Liver (tissue), 9 donors: ENCODE measurements around the gene MTARC2. TPM values are rescaled to one million over a fixed set of nuclear protein-coding genes. Genes with fewer than 3 reads are reported as not detected.

Source experiments
- DNase-seq: peaks from one replicate; pipeline ENCODE4 v3.0.0-alpha.2; 2017; ENCODE audit warnings: low spot score
- H3K27ac ChIP-seq, 2 donors: one replicate each; pipeline ENCODE4 v1.7.0; 2013; ENCODE audit warnings: inconsistent platforms in 2 of 2, low read length in 2 of 2, control low read depth in 1 of 2, low read depth in 1 of 2, mild to moderate bottlenecking in 1 of 2
- H3K27me3 ChIP-seq, 4 donors: one replicate each; pipeline versions ENCODE4 v1.6.1 to v1.7.0; 2013; ENCODE audit warnings: low read length in 3 of 4, inconsistent platforms in 1 of 4, mild to moderate bottlenecking in 1 of 4, moderate library complexity in 1 of 4; ENCODE audit not compliant: control insufficient read depth in 4 of 4, insufficient read depth in 4 of 4
- H3K36me3 ChIP-seq, 4 donors: one replicate each; pipeline versions ENCODE4 v1.6.1 to v1.7.0; 2013; ENCODE audit warnings: low read length in 3 of 4, mild to moderate bottlenecking in 3 of 4, low read depth in 1 of 4, moderate library complexity in 1 of 4; ENCODE audit not compliant: control insufficient read depth in 4 of 4, insufficient read depth in 3 of 4
- H3K4me1 ChIP-seq, 4 donors: one replicate each; pipeline versions ENCODE4 v1.6.1 to v1.7.0; 2013; ENCODE audit warnings: low read length in 3 of 4, mild to moderate bottlenecking in 3 of 4, moderate library complexity in 1 of 4; ENCODE audit not compliant: control insufficient read depth in 4 of 4, insufficient read depth in 4 of 4
- H3K4me3 ChIP-seq, 3 donors: one replicate each; pipeline versions ENCODE4 v1.6.1 to v1.7.0; 2013; ENCODE audit warnings: low read length in 3 of 3, control low read depth in 1 of 3, low read depth in 1 of 3, mild to moderate bottlenecking in 1 of 3
- H3K9ac ChIP-seq, 2 donors: one replicate each; pipeline ENCODE4 v1.7.0; 2013; ENCODE audit warnings: low read length in 2 of 2, mild to moderate bottlenecking in 2 of 2, moderate library complexity in 2 of 2, control low read depth in 1 of 2, low read depth in 1 of 2
- H3K9me3 ChIP-seq, 4 donors: one replicate each; pipeline versions ENCODE4 v1.6.1 to v1.7.0; 2013; ENCODE audit warnings: low read length in 3 of 4; ENCODE audit not compliant: control insufficient read depth in 4 of 4
- EGR1 ChIP-seq, 2 donors: IDR thresholded peaks; 2 replicates each; pipeline ENCODE4 v1.6.1; 2016 to 2018; ENCODE audit warnings: antibody characterized with exemption in 2 of 2, low read depth in 2 of 2
- FOXA1 ChIP-seq: IDR thresholded peaks from 2 replicates; pipeline ENCODE4 v1.6.1; 2016; ENCODE audit warnings: antibody characterized with exemption
- FOXA2 ChIP-seq: IDR thresholded peaks from 2 replicates; pipeline ENCODE4 v1.6.1; 2016; ENCODE audit warnings: antibody characterized with exemption
- GABPA ChIP-seq, 2 donors: IDR thresholded peaks in 1 of 2; conservative IDR thresholded peaks in 1 of 2; 2 replicates each; pipeline ENCODE4 v1.6.1; 2016; ENCODE audit warnings: antibody characterized with exemption in 2 of 2, mild to moderate bottlenecking in 1 of 2, moderate library complexity in 1 of 2
- HNF4A ChIP-seq, 2 donors: conservative IDR thresholded peaks; 2 replicates each; pipeline ENCODE4 v1.6.1; 2016; ENCODE audit warnings: antibody characterized with exemption in 2 of 2, mild to moderate bottlenecking in 2 of 2
- HNF4G ChIP-seq: IDR thresholded peaks from 2 replicates; pipeline ENCODE4 v1.6.1; 2016; ENCODE audit warnings: antibody characterized with exemption
- JUND ChIP-seq, 2 donors: IDR thresholded peaks; 2 replicates each; pipeline ENCODE4 v1.6.1; 2016; ENCODE audit warnings: antibody characterized with exemption in 2 of 2
- MAX ChIP-seq: IDR thresholded peaks from 2 replicates; pipeline ENCODE4 v1.6.1; 2016; ENCODE audit warnings: antibody characterized with exemption
- NR2F2 ChIP-seq: IDR thresholded peaks from 2 replicates; pipeline ENCODE4 v1.6.1; 2016; ENCODE audit warnings: antibody characterized with exemption
- RAD21 ChIP-seq, 2 donors: IDR thresholded peaks; 2 replicates each; pipeline ENCODE4 v1.6.1; 2016; ENCODE audit warnings: antibody characterized with exemption in 2 of 2, mild to moderate bottlenecking in 2 of 2
- REST ChIP-seq: IDR thresholded peaks from 2 replicates; pipeline ENCODE4 v1.6.1; 2016; ENCODE audit warnings: antibody characterized with exemption, mild to moderate bottlenecking
- RXRA ChIP-seq, 2 donors: IDR thresholded peaks; 2 replicates each; pipeline ENCODE4 v1.6.1; 2017 to 2018; ENCODE audit warnings: antibody characterized with exemption in 2 of 2, mild to moderate bottlenecking in 1 of 2
- SP1 ChIP-seq: IDR thresholded peaks from 2 replicates; pipeline ENCODE4 v1.6.1; 2018; ENCODE audit warnings: antibody characterized with exemption, mild to moderate bottlenecking
- TAF1 ChIP-seq: conservative IDR thresholded peaks from 2 replicates; pipeline ENCODE4 v1.6.1; 2016; ENCODE audit warnings: antibody characterized with exemption, mild to moderate bottlenecking
- YY1 ChIP-seq: IDR thresholded peaks from 2 replicates; pipeline ENCODE4 v1.6.1; 2016; ENCODE audit warnings: antibody characterized with exemption, mild to moderate bottlenecking
- WGBS: extraction: QIAGEN DNeasy Blood & Tissue Kit; methylation state at CpG from one replicate; pipeline ENCODE4 v1.1.7; 2013; 5-methylcytosine and 5-hydroxymethylcytosine counted together
- polyA plus RNA-seq, 2 donors: library from polyadenylated mRNA; stranded (reverse) in 1 of 2; unstranded in 1 of 2; fragments of 200-250 nt in 1 of 2; fragments of >200 nt in 1 of 2; fragmentation: Nextera tagmentation in 1 of 2; extraction: Ambion mirVana in 1 of 2; gene quantifications; one replicate each; pipeline versions ENCODE4 v1.2.1 to v1.2.3, GENCODE V29; 2013 to 2015
- total RNA-seq, 2 donors: library from RNA; depleted of rRNA; stranded (reverse); fragments of >200 nt; gene quantifications; one replicate each; pipeline ENCODE4 v1.2.3, GENCODE V29; 2014
- TF ChIP-seq, protein P1 (sequence below): IDR thresholded peaks from 2 replicates; pipeline ENCODE4 v1.6.1; 2016; ENCODE audit warnings: antibody characterized with exemption
- TF ChIP-seq, protein P2 (sequence below): IDR thresholded peaks from 2 replicates; pipeline ENCODE4 v1.6.1; 2016; ENCODE audit warnings: antibody characterized with exemption
- TF ChIP-seq, protein P3 (sequence below): fragments of 150-350 bp; IDR thresholded peaks from 2 replicates; pipeline ENCODE4 v1.5.1; 2017; ENCODE audit warnings: improper control_type of control experiment, low read depth, low read length; ENCODE audit not compliant: missing input control
- donor health status: healthy.
- donor health status: healthy.
- donor health status: healthy.
- donor health status: healthy.
- donor health status: healthy.

The MTARC2 gene
- total and polyA plus RNA-seq, 4 donors, result 24.9 to 96.1 (median 71.4) TPM

GRCh38 chr1:220810963-220811362 is 62.8 kb downstream of the MTARC2 start:
- Histone ChIP-seq H3K9me3 (no peaks in the 10 kb centered on the region), H3K9ac (no peak overlapping the region), H3K36me3 (peaks cover 2 to 8% (median 4%) of the 10 kb centered on the region in 4 donors), H3K27me3 (no peaks in the 10 kb centered on the region), H3K27ac (peak overlapping the region in 1 of 2 donors; percentile 87), H3K4me1 (peaks cover 0 to 25% (median 16%) of the 10 kb centered on the region in 4 donors), H3K4me3 (no peak overlapping the region)
- DNase-seq, result no peak
- TF ChIP-seq RAD21 (IDR thresholded peaks at IDR 0.05) (peak in 1 of 2 donors; percentile 35), RXRA (IDR thresholded peaks at IDR 0.05) (peak in 1 of 2 donors; percentile 9), FOXA2 (no peak), NR2F2 (peak; percentile 46), HNF4A (conservative IDR thresholded peaks at IDR 0.05) (peak in 1 of 2 donors; percentile 15), GABPA (IDR thresholded peaks at IDR 0.05 in 1 of 2, conservative IDR thresholded peaks at IDR 0.05 in 1 of 2) (no peak), REST (no peak)
- 45% methylated on average over 2 of the region's 2 CpGs for WGBS

DNA sequence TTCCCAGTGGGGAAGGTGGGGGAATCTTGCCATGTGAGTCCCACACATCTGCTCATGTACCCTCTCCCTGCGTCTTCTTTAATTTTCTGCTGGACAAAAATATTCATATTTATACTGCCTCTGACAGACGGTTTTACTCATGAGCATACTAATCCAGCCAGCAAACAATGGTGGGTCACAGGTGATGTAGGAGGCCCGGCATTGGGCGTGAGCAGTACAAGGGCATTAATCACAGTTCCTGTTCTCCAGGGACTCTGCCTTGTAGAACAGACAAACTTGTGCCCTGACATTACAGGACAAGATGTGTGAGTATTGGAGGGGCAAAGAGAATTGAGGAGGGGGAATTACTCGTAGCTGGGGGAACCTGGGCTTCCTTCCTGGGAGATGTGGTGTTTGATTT is 63.6 kb downstream of the MTARC2 start:
- peaks cover 0 to 25% (median 16%) of the 10 kb centered on the region in 4 donors for H3K4me1 ChIP-seq
- H3K36me3 ChIP-seq, result peaks cover 2 to 7% (median 4%) of the 10 kb centered on the region in 4 donors
- no peak overlapping the region for H3K27ac ChIP-seq
- DNase-seq, result no peak
- no peak overlapping the region for H3K4me3 ChIP-seq
- 90% methylated on average over 5 of the region's 5 CpGs for WGBS
- H3K9ac ChIP-seq, result no peak overlapping the region
- TF ChIP-seq RXRA (IDR thresholded peaks at IDR 0.05), result no peak
- no peak for TF ChIP-seq NR2F2
- TF ChIP-seq RAD21 (IDR thresholded peaks at IDR 0.05), result no peak
- no peak for TF ChIP-seq HNF4G
- no peak for TF ChIP-seq FOXA2
- TF ChIP-seq REST, result no peak
- no peak for TF ChIP-seq FOXA1
- no peak for TF ChIP-seq TAF1
- TF ChIP-seq, protein P1, sequence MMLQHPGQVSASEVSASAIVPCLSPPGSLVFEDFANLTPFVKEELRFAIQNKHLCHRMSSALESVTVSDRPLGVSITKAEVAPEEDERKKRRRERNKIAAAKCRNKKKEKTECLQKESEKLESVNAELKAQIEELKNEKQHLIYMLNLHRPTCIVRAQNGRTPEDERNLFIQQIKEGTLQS, result no peak
- TF ChIP-seq YY1, result no peak
- TF ChIP-seq, protein P2, sequence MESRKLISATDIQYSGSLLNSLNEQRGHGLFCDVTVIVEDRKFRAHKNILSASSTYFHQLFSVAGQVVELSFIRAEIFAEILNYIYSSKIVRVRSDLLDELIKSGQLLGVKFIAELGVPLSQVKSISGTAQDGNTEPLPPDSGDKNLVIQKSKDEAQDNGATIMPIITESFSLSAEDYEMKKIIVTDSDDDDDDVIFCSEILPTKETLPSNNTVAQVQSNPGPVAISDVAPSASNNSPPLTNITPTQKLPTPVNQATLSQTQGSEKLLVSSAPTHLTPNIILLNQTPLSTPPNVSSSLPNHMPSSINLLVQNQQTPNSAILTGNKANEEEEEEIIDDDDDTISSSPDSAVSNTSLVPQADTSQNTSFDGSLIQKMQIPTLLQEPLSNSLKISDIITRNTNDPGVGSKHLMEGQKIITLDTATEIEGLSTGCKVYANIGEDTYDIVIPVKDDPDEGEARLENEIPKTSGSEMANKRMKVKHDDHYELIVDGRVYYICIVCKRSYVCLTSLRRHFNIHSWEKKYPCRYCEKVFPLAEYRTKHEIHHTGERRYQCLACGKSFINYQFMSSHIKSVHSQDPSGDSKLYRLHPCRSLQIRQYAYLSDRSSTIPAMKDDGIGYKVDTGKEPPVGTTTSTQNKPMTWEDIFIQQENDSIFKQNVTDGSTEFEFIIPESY, result no peak
- no peak for TF ChIP-seq JUND (IDR thresholded peaks at IDR 0.05)
- no peak for TF ChIP-seq GABPA (IDR thresholded peaks at IDR 0.05 in 1 of 2, conservative IDR thresholded peaks at IDR 0.05 in 1 of 2)
- no peak for TF ChIP-seq MAX
- no peak for TF ChIP-seq EGR1 (IDR thresholded peaks at IDR 0.05; ENCODE audit: low read depth in 2 of 2)
- TF ChIP-seq HNF4A (conservative IDR thresholded peaks at IDR 0.05), result no peak
- TF ChIP-seq, protein P3, sequence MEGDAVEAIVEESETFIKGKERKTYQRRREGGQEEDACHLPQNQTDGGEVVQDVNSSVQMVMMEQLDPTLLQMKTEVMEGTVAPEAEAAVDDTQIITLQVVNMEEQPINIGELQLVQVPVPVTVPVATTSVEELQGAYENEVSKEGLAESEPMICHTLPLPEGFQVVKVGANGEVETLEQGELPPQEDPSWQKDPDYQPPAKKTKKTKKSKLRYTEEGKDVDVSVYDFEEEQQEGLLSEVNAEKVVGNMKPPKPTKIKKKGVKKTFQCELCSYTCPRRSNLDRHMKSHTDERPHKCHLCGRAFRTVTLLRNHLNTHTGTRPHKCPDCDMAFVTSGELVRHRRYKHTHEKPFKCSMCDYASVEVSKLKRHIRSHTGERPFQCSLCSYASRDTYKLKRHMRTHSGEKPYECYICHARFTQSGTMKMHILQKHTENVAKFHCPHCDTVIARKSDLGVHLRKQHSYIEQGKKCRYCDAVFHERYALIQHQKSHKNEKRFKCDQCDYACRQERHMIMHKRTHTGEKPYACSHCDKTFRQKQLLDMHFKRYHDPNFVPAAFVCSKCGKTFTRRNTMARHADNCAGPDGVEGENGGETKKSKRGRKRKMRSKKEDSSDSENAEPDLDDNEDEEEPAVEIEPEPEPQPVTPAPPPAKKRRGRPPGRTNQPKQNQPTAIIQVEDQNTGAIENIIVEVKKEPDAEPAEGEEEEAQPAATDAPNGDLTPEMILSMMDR, result no peak
- no peak for TF ChIP-seq SP1
- no peaks in the 10 kb centered on the region for H3K27me3 ChIP-seq
- H3K9me3 ChIP-seq, result no peaks in the 10 kb centered on the region
